ENCODE results near the gene C6orf89.

- no peak for TF ChIP-seq RFX5 (IDR thresholded peaks at IDR 0.05; ENCODE audit: borderline replicate concordance, low read depth, low read length)
- TF ChIP-seq CREB1 (IDR thresholded peaks at IDR 0.05): no peak
- no peak for TF ChIP-seq CTCF (IDR thresholded peaks at IDR 0.05; ENCODE audit: control extremely low read depth in 1 of 3, insufficient read depth in 1 of 3, low read depth in 1 of 3, low read length in 3 of 3)
- TF ChIP-seq SUZ12 (IDR thresholded peaks at IDR 0.05; ENCODE audit: low read length): no peak
These were observed 90.8 kb downstream of the C6orf89 start for GRCh38 chr6:36976509-36976908.
